NOMO-1 treated with DMSO at 0.1 percent for 48 hours (cell line): Measurements from ENCODE around the gene KIAA1671.
"Not testable (repeated sequence)": the region's sequence is repeated elsewhere in the genome, so short reads cannot be mapped to it uniquely, and the experiment has no call there.

Source experiments
- DNase-seq: peaks from one replicate; lab custom pipeline; 2025; ENCODE audit not compliant: unreplicated experiment; lab: John Stamatoyannopoulos, UW

The KIAA1671 gene

GRCh38 chr22:24951942-24952836, at the start of gene KIAA1671:
TSS of gene KIAA1671 (plus strand) at chr22:24952716. CDS start at chr22:25028000, 75,284 bp downstream.
- peak; percentile 54 for DNase-seq

- DNase-seq: no peak
Observed at GRCh38 chr22:24905909-24906308, 46.6 kb upstream of the KIAA1671 start.

DNA sequence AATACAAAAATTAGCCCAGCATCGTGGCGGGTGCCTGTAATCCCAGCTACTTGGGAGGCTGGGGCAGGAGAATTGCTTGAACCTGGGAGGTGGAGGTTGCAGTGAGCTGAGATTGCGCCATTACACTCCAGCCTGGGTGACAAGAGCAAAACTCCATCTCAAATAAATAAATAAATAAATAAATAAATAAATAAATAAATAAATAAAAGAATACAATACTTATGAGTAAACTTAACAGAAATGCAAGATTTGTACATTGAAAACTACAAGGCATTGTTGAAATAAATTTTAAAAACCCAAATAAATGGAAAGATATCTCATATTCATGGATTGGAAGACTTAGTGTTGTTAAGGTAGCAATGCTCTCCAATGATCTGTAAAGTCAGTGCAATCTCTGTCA, 45.4 kb upstream of the KIAA1671 start:
- DNase-seq: not testable (repeated sequence)

DNA sequence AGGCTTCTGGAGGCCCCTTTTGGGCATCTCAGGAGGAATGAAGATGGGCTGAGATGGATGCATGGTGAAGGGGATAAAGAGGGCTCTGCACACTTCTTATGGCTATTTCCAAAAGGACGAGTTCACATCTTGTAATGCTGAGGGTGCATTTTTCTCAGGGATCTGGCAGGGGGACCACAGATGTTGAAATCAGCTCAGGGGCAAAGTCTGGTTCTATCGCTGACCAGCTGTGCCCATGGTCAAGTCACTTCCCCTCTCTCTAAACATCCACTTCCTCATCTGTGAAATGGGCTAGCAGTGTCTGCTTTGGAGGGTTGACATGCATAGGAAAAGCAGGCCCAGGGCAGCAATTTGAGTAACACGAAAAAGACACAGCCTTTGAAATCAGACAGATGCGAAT, 32.5 kb upstream of the KIAA1671 start:
- no peak for DNase-seq

DNA sequence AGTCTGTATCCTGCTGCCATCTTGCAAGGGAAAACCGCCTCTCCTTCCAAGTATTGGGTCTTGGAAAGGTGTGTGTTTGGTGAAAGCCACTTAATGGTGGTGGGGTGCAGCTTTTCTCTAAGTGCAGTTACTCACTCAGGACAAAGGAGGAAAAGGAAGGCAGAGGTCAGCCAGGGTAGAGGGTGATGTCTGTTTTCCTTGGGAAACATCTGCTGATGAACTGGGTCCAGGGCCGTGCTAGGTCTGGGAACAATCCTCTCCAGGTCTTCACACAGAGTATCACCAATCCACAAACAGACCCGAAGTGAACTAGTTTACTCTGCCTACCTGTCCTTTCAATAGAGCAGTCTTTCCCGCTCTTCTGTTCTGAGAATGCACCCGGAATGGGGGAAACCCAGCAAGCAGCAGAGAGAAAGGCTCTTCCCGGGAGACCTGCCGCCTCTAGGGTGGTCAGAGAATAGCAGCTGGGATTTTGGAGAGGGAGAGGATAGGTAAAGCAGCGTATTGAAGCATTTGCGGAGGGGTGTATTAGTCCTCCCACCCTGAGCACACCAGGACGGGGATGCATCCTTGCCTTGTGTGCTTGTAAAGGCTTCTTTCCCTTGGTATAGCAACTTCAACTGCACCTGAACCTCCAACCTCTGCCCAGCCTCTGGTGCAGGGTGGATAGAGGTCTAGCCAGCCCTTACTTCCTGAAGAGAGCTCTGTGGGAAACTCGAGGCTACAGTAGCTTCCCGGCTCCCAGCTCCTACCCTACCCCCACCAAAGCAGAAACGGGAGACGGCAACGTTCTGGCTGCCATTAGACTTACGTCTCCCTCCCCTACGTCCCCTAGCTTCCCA, 26.7 kb upstream of the KIAA1671 start:
- DNase-seq: no peak

- no peak for DNase-seq
Observed at GRCh38 chr22:24926428-24926725, 26.1 kb upstream of the KIAA1671 start.

- no peak for DNase-seq
Observed at GRCh38 chr22:24926849-24927579, 25.5 kb upstream of the KIAA1671 start.

GRCh38 chr22:24928322-24928721, 24.2 kb upstream of the KIAA1671 start:
- no peak for DNase-seq

- DNase-seq: no peak
Observed at GRCh38 chr22:24930678-24931077, 21.8 kb upstream of the KIAA1671 start.

DNA sequence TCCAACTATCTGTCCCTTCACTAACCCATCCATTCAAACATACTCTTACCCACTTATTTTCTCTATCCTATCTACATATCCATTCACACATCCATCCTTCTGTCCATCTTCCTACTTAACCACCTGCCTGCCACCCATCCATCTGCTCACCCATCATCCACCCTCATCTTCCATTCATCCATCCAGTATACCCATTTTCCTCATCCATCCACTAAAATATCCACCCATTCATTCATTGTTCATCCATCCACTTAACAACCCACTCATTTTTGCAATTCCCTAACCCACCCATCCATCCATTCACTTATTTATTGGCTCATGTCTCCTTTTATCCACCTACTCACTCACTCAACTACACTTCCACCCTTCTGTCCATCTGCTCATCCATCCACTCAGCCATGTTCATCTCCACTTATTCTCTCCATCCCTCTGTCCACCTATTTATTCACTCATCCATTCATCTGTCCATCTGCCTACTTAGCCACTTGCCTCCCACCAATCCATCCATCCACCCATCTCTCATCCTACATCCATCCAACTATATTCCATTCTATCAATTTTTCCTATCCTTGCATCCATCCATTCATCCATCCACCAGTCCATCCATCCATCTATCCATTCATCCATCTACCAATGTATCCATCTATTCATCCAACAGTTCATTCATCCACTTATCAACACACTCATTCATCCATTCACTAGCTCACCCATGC, 16.6 kb upstream of the KIAA1671 start:
- DNase-seq: no peak

- DNase-seq: no peak
Observed at GRCh38 chr22:24937114-24937513, 15.4 kb upstream of the KIAA1671 start.

- DNase-seq: peak; percentile 18
Observed at GRCh38 chr22:24938741-24939341, 13.7 kb upstream of the KIAA1671 start.

DNA sequence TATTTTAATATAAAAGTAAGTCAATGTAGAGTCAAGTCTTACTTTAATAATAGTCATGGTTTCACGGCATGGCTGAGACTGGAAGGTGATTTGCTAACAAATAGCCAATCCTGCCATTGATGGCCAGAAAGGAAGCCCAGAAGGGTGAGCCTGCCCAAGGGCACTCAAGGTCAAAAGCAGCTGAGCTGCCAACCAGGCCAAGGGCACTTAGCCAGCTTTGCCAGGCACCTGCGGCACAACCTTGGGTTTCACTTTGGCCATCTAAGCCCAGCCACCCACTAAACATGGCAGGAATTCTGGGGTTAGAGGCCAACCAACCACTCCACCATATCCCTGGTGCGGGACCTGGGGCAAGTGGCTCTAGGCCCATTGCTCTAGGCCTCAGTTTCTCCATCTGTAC, 10.2 kb upstream of the KIAA1671 start:
- no peak for DNase-seq

- no peak for DNase-seq
Observed at GRCh38 chr22:24944217-24944937, 8.1 kb upstream of the KIAA1671 start.

DNA sequence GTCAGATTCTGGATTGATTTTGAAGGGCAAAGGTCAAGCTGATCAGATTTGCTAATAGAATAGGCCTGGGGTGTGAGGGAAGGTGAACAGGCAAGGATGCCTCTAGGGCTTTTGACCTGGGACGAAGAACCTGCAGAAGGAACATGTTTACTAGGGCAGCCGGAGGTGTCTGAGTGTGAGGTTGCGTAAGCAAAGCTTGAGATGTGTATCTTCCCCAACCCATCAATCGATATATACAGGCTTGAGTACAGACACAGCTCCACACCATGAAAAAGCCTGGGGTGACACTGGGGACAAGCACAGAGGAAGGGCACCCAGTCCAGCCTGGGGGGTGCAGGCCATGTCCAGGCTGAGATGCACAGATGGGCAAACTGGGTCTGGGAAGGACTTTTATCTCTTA, 7.1 kb upstream of the KIAA1671 start:
- no peak for DNase-seq

GRCh38 chr22:24947383-24947782, 5.1 kb upstream of the KIAA1671 start:
- no peak for DNase-seq

GRCh38 chr22:24947881-24948280, 4.6 kb upstream of the KIAA1671 start:
- DNase-seq: no peak

DNA sequence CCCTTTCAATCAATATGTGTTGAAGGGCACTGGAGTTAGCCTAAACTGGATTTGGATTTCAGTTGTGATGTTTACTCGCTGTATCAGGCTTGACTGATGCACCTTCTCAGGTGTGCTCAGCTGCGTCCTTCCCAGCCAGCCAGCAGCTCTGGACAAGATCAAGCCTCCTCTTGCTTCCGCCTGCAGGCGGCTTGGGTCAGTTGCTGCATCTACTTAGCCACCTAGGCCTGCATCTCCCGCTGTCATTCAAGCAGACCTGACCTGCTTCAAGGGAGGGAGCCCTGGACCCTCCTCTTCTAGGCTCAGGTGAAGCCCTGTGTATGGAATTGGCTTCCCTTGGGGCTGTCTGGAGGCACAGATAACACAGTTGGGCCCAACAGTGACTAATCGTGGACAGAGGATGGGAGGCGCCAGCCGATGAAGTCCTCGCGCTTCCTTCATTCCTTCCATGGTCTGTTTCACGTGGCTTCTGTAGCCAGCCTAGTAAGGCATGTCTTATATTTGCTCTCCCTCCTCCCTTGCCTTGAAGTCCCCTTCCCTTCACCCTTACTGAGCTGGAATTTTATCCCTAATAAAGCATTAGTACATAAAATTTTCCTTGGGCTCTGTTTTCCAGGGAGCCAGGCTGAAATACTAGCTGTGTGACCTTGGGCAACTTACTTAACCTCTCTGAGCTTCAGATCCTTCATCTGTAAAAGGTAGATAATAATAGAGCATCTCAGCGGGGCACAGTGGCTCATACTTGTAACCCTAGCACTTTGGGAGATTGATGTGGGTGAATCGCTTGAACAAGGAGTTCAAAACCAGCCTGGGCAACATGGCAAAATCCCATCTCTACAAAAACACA, 3.9 kb upstream of the KIAA1671 start:
- DNase-seq: no peak
